ENCODE data around the gene MRPL48.

MRPL48 gene

DNA sequence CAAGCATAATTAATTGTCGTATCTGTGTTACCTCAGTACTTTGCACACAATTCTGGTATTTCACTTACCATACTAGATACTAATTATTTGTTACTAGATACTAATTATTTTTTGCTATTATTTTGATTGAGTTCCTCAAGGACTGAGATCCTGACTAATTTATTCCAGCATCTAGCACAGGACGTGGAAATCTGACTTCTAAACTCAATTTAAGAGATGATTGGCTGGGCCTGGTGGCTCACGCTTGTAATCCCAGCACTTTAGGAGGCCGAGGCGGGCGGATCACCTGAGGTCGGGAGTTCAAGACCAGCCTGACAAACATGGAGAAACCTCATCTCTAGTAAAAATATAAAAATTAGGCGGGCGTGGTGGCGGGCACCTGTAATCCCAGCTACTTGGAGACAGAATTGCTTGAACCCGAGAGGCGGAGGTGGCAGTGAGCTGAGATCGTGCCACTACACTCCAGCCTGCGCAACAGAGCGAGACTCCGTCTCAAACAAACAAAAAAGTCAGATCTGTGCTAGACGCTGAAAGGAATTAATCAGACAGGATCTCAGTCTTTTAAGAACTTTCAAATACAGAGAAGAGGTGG, 527 bp upstream of the MRPL48 start:
- DNase-seq (ENCODE audit: low read depth in 2 of 2): no peak
- TF ChIP-seq, protein P1, sequence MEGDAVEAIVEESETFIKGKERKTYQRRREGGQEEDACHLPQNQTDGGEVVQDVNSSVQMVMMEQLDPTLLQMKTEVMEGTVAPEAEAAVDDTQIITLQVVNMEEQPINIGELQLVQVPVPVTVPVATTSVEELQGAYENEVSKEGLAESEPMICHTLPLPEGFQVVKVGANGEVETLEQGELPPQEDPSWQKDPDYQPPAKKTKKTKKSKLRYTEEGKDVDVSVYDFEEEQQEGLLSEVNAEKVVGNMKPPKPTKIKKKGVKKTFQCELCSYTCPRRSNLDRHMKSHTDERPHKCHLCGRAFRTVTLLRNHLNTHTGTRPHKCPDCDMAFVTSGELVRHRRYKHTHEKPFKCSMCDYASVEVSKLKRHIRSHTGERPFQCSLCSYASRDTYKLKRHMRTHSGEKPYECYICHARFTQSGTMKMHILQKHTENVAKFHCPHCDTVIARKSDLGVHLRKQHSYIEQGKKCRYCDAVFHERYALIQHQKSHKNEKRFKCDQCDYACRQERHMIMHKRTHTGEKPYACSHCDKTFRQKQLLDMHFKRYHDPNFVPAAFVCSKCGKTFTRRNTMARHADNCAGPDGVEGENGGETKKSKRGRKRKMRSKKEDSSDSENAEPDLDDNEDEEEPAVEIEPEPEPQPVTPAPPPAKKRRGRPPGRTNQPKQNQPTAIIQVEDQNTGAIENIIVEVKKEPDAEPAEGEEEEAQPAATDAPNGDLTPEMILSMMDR (IDR thresholded peaks at IDR 0.05; ENCODE audit: low read depth, low read length): no peak
- peak overlapping the region; percentile 63 to 71 for H3K4me3 ChIP-seq (replicated peaks in 1 of 2; ENCODE audit: low read depth in 2 of 2, low read length in 2 of 2)

DNA sequence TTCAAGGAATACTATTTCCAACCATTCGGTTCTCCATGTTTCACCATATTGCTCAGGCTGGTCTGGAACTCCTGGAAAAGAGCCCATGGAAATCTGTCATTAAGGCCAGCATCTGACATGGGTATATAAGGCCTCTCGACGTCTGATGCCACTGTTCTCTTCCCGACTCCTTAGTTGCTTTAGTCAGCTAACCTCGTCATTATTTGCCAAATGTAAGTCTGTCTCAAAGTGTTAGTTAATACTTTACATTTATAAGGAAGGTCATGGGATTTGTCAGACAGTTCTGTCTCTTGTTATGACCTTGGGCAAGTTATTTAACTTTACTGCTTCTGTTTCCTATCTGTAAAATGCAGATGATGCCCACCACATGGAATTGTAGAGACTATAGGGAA, 1.6 kb downstream of the MRPL48 start:
- DNase-seq (ENCODE audit: low read depth in 2 of 2): no peak
- TF ChIP-seq, protein P1 (IDR thresholded peaks at IDR 0.05; ENCODE audit: low read depth, low read length): no peak
- H3K4me3 ChIP-seq (replicated peaks in 1 of 2; ENCODE audit: low read depth in 2 of 2, low read length in 2 of 2): no peak overlapping the region

DNA sequence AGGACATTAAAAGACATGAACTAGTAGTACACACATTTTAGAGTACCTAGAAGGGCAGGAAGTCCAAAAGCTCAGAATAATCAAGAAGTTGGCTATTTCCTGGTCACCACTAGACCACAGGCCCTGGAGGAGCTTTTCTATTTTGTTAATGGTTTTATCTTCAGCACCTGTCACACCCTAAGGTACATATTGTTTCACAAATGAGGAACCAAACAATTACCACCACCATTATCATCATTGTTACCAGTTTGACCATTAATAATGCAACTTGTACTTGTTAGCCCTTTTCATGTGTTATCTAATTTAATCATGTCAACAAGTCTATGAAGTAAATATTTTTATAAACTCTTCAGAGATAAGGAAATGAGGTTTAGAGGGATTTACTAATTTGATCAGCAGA, 4.9 kb downstream of the MRPL48 start:
- DNase-seq (ENCODE audit: low read depth in 2 of 2): no peak
- no peak overlapping the region for H3K4me3 ChIP-seq (replicated peaks in 1 of 2; ENCODE audit: low read depth in 2 of 2, low read length in 2 of 2)
- TF ChIP-seq, protein P1 (IDR thresholded peaks at IDR 0.05; ENCODE audit: low read depth, low read length): no peak

DNA sequence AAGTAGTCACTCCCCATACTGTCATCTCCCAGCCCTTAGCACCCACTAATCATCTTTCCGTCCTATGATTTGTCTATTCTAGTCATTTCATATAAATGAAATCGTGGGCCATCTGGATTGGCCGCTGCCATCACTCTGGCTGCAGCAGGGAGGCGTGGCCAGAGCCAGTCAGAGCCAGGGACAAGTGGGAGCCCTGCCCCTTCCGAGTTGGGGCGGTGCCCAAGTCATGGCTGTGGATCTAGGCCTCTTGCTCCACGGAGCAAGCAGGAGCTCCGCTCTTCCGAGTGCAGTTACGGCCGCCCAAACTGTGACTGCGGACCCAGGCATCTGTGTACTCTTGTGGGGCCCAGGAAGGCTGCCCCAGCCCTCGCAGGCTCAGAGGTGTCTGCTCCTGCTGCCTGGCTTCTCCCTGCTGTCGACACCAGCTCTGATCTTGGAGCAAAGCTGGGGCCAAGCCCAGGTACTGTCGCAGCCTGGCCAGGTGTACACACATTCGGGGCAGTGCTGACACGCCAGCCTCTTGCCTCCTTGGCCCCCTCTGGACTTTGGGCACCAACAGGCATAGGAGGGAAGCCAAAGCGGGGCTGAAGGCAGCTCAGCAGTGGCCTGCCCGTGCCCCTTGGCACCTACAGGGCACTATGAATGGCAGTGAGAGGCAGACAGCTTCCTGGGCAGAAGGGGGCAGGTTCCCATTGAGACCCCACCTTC, 8.4 kb downstream of the MRPL48 start:
- TF ChIP-seq, protein P1 (IDR thresholded peaks at IDR 0.05; ENCODE audit: low read depth, low read length): no peak
- H3K4me3 ChIP-seq (replicated peaks in 1 of 2; ENCODE audit: low read depth in 2 of 2, low read length in 2 of 2): no peak overlapping the region
- no peak for DNase-seq (ENCODE audit: low read depth in 2 of 2)

DNA sequence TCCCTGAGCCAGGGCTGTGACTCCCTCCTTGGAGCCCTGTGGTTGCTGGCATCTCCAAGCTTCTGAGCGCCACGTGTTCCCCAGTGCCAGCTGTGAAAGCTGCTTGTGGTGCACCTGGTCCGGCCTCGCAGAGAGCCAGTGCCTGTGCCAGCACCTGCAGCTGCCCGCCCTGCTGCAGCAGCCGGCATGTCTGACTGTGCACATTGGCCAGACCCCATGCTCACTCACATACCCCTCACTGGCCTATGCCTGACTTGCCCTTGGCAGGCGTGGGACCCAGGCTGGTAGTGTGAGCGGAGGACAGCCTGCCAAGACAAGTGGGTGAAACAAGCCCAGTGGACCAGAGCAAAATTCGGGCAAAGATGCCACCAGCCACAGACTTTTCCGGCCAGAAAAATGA, 9.8 kb downstream of the MRPL48 start:
- DNase-seq (ENCODE audit: low read depth in 2 of 2): no peak
- TF ChIP-seq, protein P1 (IDR thresholded peaks at IDR 0.05; ENCODE audit: low read depth, low read length): no peak
- no peak overlapping the region for H3K4me3 ChIP-seq (replicated peaks in 1 of 2; ENCODE audit: low read depth in 2 of 2, low read length in 2 of 2)

DNA sequence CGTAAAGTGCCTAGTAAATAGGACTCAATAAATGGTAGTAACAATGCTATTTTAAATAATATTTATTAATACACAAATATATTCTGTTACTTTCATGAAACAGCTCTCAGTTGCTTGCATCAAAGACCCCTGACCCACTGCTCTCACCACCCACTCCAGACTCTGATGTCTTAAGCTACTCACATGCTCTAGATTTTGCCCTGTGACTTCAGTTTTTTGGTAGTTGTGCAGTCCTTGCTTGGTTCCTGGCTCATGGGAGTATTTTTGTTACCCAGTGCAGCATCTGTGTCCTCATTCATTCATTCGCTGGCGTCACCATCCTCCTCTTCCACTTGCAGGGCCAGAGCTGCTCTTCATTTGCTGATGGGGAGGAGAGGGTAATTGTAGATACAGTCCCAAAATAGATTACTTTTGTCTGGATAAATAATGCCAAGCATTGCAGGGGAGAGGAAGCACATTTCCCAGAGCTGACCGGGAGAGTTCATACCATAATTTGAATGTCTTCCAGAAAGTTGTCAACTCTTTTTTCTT, 12.7 kb downstream of the MRPL48 start:
- DNase-seq (ENCODE audit: low read depth in 2 of 2): peak in 1 of 2 donors; percentile 10
- TF ChIP-seq, protein P1 (IDR thresholded peaks at IDR 0.05; ENCODE audit: low read depth, low read length): no peak
- H3K4me3 ChIP-seq (replicated peaks in 1 of 2; ENCODE audit: low read depth in 2 of 2, low read length in 2 of 2): no peak overlapping the region

All from cardiac fibroblast (primary cell).